Stimulated activated naive CD8-positive, alpha-beta T cell treated with anti-CD3 and anti-CD28 coated beads, Interleukin-15, Interleukin-2, amounts not matched to agents 100 ng/mL and 50 ng/mL, for 24 hours (primary cell): ENCODE data around the gene OR4X1.
"Not testable (repeated sequence)": the region's sequence is repeated elsewhere in the genome, so short reads cannot be mapped to it uniquely, and the experiment has no call there.

Experiments used
- H3K27ac Mint-ChIP-seq: one replicate; pipeline ENCODE4 v1.8.0; 2021; ENCODE audit warnings: mild to moderate bottlenecking, mixed read lengths
- H3K27me3 Mint-ChIP-seq: one replicate; pipeline ENCODE4 v1.8.0; 2021; ENCODE audit warnings: mixed read lengths
- H3K36me3 Mint-ChIP-seq: one replicate; pipeline ENCODE4 v1.8.0; 2021; ENCODE audit warnings: low read depth, mixed read lengths
- H3K4me1 Mint-ChIP-seq: one replicate; pipeline ENCODE4 v1.8.0; 2021; ENCODE audit warnings: low read depth, mixed read lengths
- H3K4me3 Mint-ChIP-seq: one replicate; pipeline ENCODE4 v1.8.0; 2021; ENCODE audit warnings: mild to moderate bottlenecking, mixed read lengths
- H3K9me3 Mint-ChIP-seq: one replicate; pipeline ENCODE4 v1.8.0; 2021; ENCODE audit warnings: mixed read lengths

OR4X1 gene

GRCh38 chr11:48263423-48263911 lies at the start of gene OR4X1:
OR4X1 (plus strand) TSS chr11:48263861; CDS start chr11:48263861, 0 bp downstream.
- H3K9me3 Mint-ChIP-seq, result no peaks in the 10 kb centered on the region
- H3K4me3 Mint-ChIP-seq, result no peak within 1 kb of the TSS

GRCh38 chr11:48216510-48216909 lies 47.2 kb upstream of the OR4X1 start, which contains the start of gene OR4B1:
OR4B1 (plus strand) TSS chr11:48216810; CDS start chr11:48216810, 0 bp downstream.
- Mint-ChIP-seq H3K27ac (no peak within 1 kb of the TSS), H3K27me3 (peaks cover 3% of the 10 kb centered on the region), H3K4me3 (no peak within 1 kb of the TSS), H3K4me1 (no peaks in the 10 kb centered on the region), H3K9me3 (no peaks in the 10 kb centered on the region), H3K36me3 (no peaks in the 10 kb centered on the region)

More at GRCh38 chr11:48263423-48263911, at the start of gene OR4X1:
- Mint-ChIP-seq H3K36me3 (no peaks in the 10 kb centered on the region), H3K27ac (no peak within 1 kb of the TSS), H3K4me1 (no peaks in the 10 kb centered on the region), H3K27me3 (no peaks in the 10 kb centered on the region)

DNA sequence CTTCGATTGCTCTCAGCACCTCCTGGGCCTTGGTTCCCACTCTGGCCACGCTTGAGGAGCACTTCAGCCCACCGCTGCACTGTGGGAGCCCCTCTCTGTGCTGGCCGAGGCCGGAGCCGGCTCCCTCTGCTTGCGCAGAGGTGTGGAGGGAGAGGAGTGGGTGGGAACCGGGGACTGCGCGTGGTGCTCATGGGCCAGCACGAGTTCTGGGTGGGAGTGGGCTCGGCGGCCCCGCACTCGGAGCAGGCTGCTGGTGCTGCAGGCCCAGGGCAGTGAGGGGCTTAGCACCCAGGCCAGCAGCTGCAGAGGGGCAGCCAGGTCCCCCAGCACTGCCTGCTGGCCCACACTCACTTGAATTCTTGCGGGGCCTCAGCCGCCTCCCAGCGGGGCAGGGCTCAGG lies 34.9 kb upstream of the OR4X1 start:
- Mint-ChIP-seq H3K4me1 (no peaks in the 10 kb centered on the region), H3K4me3 (no peak overlapping the region), H3K9me3 (peaks cover 8% of the 10 kb centered on the region)

DNA sequence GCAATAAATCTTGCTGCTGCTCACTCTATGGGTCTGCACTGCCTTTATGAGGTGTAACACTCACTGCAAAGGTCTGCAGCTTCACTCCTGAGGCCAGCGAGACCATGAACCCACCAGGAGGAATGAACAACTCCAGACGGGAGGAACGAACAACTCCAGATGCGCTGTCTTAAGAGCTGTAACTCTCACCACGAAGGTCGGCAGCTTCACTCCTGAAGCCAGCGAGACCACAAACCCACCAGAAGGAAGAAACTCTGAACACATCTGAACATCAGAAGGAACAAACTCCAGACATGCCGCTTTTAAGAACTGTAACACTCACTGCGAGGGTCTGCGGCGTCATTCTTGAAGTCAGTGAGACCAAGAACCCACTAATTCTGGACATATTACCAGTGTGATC lies 33.6 kb upstream of the OR4X1 start:
- H3K36me3 Mint-ChIP-seq, H3K4me1 Mint-ChIP-seq, H3K4me3 Mint-ChIP-seq, H3K27ac Mint-ChIP-seq, H3K27me3 Mint-ChIP-seq, H3K9me3 Mint-ChIP-seq: not testable (repeated sequence)

More for the DNA sequence above, 34.9 kb upstream of the OR4X1 start:
- H3K36me3 Mint-ChIP-seq, result no peaks in the 10 kb centered on the region
- H3K27ac Mint-ChIP-seq, result no peak overlapping the region
- peaks cover 4% of the 10 kb centered on the region for H3K27me3 Mint-ChIP-seq

GRCh38 chr11:48237727-48238126 lies 25.9 kb upstream of the OR4X1 start:
- Mint-ChIP-seq H3K36me3 (no peaks in the 10 kb centered on the region), H3K27ac (no peak overlapping the region), H3K27me3 (peaks cover 14% of the 10 kb centered on the region), H3K4me1 (no peaks in the 10 kb centered on the region), H3K9me3 (peaks cover 5% of the 10 kb centered on the region), H3K4me3 (no peak overlapping the region)

DNA sequence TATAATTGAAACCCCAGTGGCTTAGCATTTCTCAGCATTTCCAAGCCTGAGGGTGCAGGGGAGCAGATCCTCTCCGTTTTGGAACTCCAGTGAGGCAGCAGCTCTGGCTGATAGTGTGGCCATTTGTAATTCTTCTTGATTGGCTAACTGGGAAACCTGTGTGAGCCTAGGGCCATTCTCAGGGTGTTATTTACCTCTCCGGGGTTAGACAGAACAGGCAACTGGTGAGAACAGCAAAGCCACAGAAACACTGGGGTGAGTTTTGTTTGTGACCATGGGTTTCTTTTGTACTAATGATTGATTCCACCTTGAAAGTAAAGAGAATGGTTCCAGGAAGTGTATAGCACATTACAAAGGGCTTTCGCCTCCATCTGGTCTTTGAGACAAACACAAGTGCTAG lies 21.2 kb upstream of the OR4X1 start:
- Mint-ChIP-seq H3K9me3 (no peaks in the 10 kb centered on the region), H3K4me1 (no peaks in the 10 kb centered on the region), H3K36me3 (no peaks in the 10 kb centered on the region), H3K27ac (no peak overlapping the region), H3K4me3 (no peak overlapping the region), H3K27me3 (peaks cover 12% of the 10 kb centered on the region)

DNA sequence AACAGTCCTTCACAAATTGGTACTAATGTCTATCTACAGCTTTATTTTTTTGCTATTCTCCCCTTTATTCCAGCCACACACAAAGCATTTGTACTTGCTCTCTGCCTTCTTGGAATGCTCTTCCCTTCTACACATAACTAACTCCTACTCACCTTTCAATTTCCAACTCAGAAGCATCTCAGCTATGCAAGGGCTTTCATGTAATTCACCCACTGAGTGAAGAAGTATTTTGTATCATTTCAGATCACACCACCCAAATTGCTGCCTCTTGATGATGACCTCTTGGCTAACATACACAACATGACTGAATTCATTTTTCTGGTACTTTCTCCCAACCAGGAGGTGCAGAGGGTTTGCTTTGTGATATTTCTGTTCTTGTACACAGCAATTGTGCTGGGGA lies 18.9 kb upstream of the OR4X1 start, which contains the start of gene OR4X2:
Gene OR4X2, plus strand, starts transcription at position 301 of the 400 bp plus-strand sequence. Its CDS starts 0 bp downstream, at position 301.
- no peak within 1 kb of the TSS for H3K4me3 Mint-ChIP-seq
- peaks cover 13% of the 10 kb centered on the region for H3K27me3 Mint-ChIP-seq
- no peaks in the 10 kb centered on the region for H3K4me1 Mint-ChIP-seq
- H3K9me3 Mint-ChIP-seq, result peaks cover 7% of the 10 kb centered on the region
- no peak within 1 kb of the TSS for H3K27ac Mint-ChIP-seq
- no peaks in the 10 kb centered on the region for H3K36me3 Mint-ChIP-seq

- Mint-ChIP-seq H3K27ac (no peak overlapping the region), H3K9me3 (peaks cover 7% of the 10 kb centered on the region), H3K4me1 (no peaks in the 10 kb centered on the region), H3K27me3 (peaks cover 14% of the 10 kb centered on the region), H3K36me3 (no peaks in the 10 kb centered on the region), H3K4me3 (no peak overlapping the region)
Observed at GRCh38 chr11:48248902-48249301, 14.8 kb upstream of the OR4X1 start.

DNA sequence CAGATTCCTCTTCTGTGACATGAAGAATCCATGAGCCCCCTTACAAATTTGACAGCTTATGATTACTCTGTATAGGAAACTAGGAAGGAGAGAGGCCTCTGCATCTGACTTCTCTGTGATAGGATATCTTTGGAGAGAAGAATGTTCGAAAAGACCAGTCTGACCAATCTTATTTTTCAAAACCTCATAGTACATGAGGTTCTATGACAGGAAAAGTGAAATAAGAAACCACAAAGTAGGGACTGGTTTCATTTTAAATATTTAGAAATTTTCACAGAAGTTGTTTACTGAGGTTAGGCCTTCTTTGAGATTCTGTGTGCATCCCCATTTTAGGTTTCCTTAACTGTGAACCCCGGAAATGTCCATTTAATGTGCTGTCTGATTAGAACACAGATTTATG lies 2.1 kb upstream of the OR4X1 start:
- Mint-ChIP-seq H3K4me3 (no peak overlapping the region), H3K27me3 (peaks cover 14% of the 10 kb centered on the region), H3K27ac (no peak overlapping the region)

GRCh38 chr11:48270621-48271020 lies 7.0 kb downstream of the OR4X1 start:
- Mint-ChIP-seq H3K27ac (no peak overlapping the region), H3K4me1 (no peaks in the 10 kb centered on the region), H3K4me3 (no peak overlapping the region), H3K36me3 (no peaks in the 10 kb centered on the region), H3K27me3 (peaks cover 6% of the 10 kb centered on the region), H3K9me3 (no peaks in the 10 kb centered on the region)

More for the DNA sequence above, 2.1 kb upstream of the OR4X1 start:
- H3K9me3 Mint-ChIP-seq, result no peaks in the 10 kb centered on the region
- H3K4me1 Mint-ChIP-seq, result no peaks in the 10 kb centered on the region
- H3K36me3 Mint-ChIP-seq, result no peaks in the 10 kb centered on the region

DNA sequence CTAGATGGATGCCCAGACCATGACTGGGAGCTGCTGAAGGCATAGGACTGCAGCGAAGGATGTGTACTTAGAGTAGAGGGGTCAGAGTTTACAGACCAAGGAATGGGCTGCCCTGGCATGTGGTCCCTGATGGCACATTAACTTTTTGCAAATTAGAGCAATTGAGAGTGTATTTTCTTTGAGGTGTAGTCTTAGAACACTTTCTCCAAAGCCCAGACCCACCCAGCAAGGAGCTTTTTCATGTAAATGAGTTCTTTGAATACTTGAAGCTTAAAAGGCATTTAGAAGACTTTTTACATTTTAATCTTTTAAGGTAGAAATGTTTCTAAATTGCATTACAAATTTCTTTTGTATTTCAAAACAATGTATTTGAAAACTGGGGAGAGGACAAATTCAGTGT lies 8.9 kb downstream of the OR4X1 start:
- H3K9me3 Mint-ChIP-seq, result no peaks in the 10 kb centered on the region
- no peak overlapping the region for H3K4me3 Mint-ChIP-seq
- no peaks in the 10 kb centered on the region for H3K4me1 Mint-ChIP-seq
- no peak overlapping the region for H3K27ac Mint-ChIP-seq
- peaks cover 6% of the 10 kb centered on the region for H3K27me3 Mint-ChIP-seq
- no peaks in the 10 kb centered on the region for H3K36me3 Mint-ChIP-seq

- peaks cover 2% of the 10 kb centered on the region for H3K9me3 Mint-ChIP-seq
- no peak within 1 kb of the TSS for H3K27ac Mint-ChIP-seq
- H3K4me1 Mint-ChIP-seq, result no peaks in the 10 kb centered on the region
- no peak within 1 kb of the TSS for H3K4me3 Mint-ChIP-seq
- H3K27me3 Mint-ChIP-seq, result peaks cover 8% of the 10 kb centered on the region
- H3K36me3 Mint-ChIP-seq, result no peaks in the 10 kb centered on the region
Observed at GRCh38 chr11:48305923-48306322, 42.3 kb downstream of the OR4X1 start, which contains the start of gene OR4S1. OR4S1 (plus strand) TSS chr11:48306223; CDS start chr11:48306223, 0 bp downstream.

DNA sequence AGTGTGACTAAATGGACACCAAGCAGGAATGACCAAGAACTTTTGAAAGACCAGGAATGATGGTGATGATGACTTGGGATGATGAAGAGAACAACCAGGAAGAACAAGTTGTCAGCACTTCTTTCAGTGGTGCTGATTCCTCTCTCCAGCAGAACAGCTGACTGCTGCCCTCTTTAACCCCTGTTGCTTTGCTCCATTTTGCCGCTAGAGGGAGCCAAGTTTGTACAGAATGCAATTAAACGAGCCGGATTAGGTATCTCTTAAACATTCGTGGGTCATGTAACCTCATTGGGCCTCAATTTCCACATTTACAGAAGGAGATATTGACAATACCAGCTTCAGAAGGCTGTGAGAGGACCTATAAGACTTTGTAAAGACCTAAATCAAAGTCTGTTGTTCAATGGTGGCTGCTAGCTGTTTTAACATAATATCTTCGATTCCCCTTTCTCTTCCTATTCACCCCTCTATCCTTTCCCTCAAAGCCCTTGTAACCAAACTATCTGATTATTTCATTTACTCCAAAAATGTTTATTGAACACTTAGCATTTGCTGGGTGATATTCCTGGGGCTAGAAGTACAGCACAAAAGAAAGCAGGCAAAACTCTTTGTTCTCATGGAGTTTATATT lies 44.2 kb downstream of the OR4X1 start:
- Mint-ChIP-seq H3K27ac (no peak overlapping the region), H3K4me1 (no peaks in the 10 kb centered on the region), H3K9me3 (no peaks in the 10 kb centered on the region), H3K27me3 (peaks cover 8% of the 10 kb centered on the region), H3K36me3 (no peaks in the 10 kb centered on the region), H3K4me3 (no peak overlapping the region)

DNA sequence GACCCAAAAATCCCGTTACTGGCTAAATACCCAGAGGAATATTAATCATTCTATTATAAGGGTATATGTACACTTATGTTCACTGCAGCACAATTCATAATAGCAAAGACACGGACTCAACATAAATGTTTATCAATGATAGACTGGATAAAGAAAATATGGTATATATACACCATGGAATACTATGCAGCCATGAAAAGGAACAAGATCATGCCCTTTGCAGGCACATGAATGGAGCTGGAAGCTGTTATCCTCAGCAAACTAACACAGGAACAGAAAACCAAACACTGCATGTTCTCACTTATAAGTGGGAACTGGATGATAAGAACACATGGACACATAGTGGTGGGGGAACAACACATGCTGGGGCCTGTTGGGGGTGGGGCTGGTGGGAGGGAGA lies 49.9 kb downstream of the OR4X1 start:
- not testable (repeated sequence) for H3K36me3 Mint-ChIP-seq, H3K4me1 Mint-ChIP-seq, H3K9me3 Mint-ChIP-seq, H3K4me3 Mint-ChIP-seq, H3K27me3 Mint-ChIP-seq, H3K27ac Mint-ChIP-seq
